Activated CD8-positive, alpha-beta memory T cell treated with anti-CD3 and anti-CD28 coated beads, Interleukin-2, amount 10 ng/mL, durations not matched to agents 7 days and 5 days (primary cell): ENCODE results near the gene FREM2. TPM values are rescaled to one million over a fixed set of nuclear protein-coding genes. Genes with fewer than 3 reads are reported as not detected.

Experiments
- ATAC-seq: fragments of 150-1000 bp; cut with Tn5 transposase; one replicate; pipeline ENCODE4 v1.10.0; 2021; ENCODE audit warnings: moderate library complexity
- CTCF ChIA-PET: fragments of 350-600 bp; sonication (Branson Sonifier 250); formaldehyde crosslinking; loops from one replicate; lab custom pipeline; 2021; ENCODE audit warnings: antibody characterized with exemption; lab: Charles Lee
- DNase-seq: peaks from one replicate; pipeline ENCODE4 v3.0.0-alpha.2; 2020
- H3K27ac Mint-ChIP-seq: one replicate; pipeline ENCODE4 v1.8.0; 2021; ENCODE audit warnings: mild to moderate bottlenecking, mixed read lengths
- H3K27me3 Mint-ChIP-seq: one replicate; pipeline ENCODE4 v1.8.0; 2021; ENCODE audit warnings: mixed read lengths
- H3K36me3 Mint-ChIP-seq: one replicate; pipeline ENCODE4 v1.8.0; 2021; ENCODE audit warnings: mild to moderate bottlenecking, mixed read lengths
- H3K4me1 Mint-ChIP-seq: one replicate; pipeline ENCODE4 v1.8.0; 2021; ENCODE audit warnings: mixed read lengths
- H3K4me3 Mint-ChIP-seq: one replicate; pipeline ENCODE4 v1.8.0; 2021; ENCODE audit warnings: mild to moderate bottlenecking, moderate library complexity, mixed read lengths
- H3K9me3 Mint-ChIP-seq: one replicate; pipeline ENCODE4 v1.8.0; 2022; ENCODE audit warnings: low read depth, mixed read lengths
- total RNA-seq, 2 experiments: library from RNA; stranded (reverse); gene quantifications; one replicate each; pipeline ENCODE4 v1.2.3, GENCODE V29; 2021

Gene FREM2
- total RNA-seq, 2 experiments from 2014 or later: 0.23 TPM; not detected in 1

- H3K9me3 Mint-ChIP-seq: no peaks in the 10 kb centered on the region
- no peaks in the 10 kb centered on the region for H3K36me3 Mint-ChIP-seq
- CTCF ChIA-PET: no interaction called here
- ATAC-seq (no peak), DNase-seq (no peak)
- no peak overlapping the region for H3K4me3 Mint-ChIP-seq
- no peaks in the 10 kb centered on the region for H3K4me1 Mint-ChIP-seq
- H3K27me3 Mint-ChIP-seq: peaks cover 7% of the 10 kb centered on the region
- no peak overlapping the region for H3K27ac Mint-ChIP-seq
Measured at GRCh38 chr13:38933786-38934185, 246.9 kb downstream of the FREM2 start.
